ENCODE data around the gene TPST2.

GRCh38 chr22:26588729-26589366, 1.1 kb downstream of the TPST2 start:
- TF ChIP-seq, protein P1, sequence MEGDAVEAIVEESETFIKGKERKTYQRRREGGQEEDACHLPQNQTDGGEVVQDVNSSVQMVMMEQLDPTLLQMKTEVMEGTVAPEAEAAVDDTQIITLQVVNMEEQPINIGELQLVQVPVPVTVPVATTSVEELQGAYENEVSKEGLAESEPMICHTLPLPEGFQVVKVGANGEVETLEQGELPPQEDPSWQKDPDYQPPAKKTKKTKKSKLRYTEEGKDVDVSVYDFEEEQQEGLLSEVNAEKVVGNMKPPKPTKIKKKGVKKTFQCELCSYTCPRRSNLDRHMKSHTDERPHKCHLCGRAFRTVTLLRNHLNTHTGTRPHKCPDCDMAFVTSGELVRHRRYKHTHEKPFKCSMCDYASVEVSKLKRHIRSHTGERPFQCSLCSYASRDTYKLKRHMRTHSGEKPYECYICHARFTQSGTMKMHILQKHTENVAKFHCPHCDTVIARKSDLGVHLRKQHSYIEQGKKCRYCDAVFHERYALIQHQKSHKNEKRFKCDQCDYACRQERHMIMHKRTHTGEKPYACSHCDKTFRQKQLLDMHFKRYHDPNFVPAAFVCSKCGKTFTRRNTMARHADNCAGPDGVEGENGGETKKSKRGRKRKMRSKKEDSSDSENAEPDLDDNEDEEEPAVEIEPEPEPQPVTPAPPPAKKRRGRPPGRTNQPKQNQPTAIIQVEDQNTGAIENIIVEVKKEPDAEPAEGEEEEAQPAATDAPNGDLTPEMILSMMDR (conservative IDR thresholded peaks at IDR 0.05 in 1 of 2, IDR thresholded peaks at IDR 0.05 in 1 of 2; ENCODE audit: extremely low read depth in 1 of 2, insufficient read depth in 1 of 2, low read depth in 1 of 2, low read length in 2 of 2): no peak
- no peak for TF ChIP-seq EZH2 (IDR thresholded peaks at IDR 0.05; ENCODE audit: borderline replicate concordance, low read length)

Data from mammary epithelial cell (primary cell).